Measurements from ENCODE around the gene CSNK1A1. TPM values are rescaled to one million over a fixed set of nuclear protein-coding genes. Genes with fewer than 3 reads are reported as not detected.
"Not testable (repeated sequence)": the region's sequence is repeated elsewhere in the genome, so short reads cannot be mapped to it uniquely, and the experiment has no call there.

Gene CSNK1A1
- total RNA-seq, 3 donors from 2014 or later: 151 to 350 (median 287) TPM

DNA sequence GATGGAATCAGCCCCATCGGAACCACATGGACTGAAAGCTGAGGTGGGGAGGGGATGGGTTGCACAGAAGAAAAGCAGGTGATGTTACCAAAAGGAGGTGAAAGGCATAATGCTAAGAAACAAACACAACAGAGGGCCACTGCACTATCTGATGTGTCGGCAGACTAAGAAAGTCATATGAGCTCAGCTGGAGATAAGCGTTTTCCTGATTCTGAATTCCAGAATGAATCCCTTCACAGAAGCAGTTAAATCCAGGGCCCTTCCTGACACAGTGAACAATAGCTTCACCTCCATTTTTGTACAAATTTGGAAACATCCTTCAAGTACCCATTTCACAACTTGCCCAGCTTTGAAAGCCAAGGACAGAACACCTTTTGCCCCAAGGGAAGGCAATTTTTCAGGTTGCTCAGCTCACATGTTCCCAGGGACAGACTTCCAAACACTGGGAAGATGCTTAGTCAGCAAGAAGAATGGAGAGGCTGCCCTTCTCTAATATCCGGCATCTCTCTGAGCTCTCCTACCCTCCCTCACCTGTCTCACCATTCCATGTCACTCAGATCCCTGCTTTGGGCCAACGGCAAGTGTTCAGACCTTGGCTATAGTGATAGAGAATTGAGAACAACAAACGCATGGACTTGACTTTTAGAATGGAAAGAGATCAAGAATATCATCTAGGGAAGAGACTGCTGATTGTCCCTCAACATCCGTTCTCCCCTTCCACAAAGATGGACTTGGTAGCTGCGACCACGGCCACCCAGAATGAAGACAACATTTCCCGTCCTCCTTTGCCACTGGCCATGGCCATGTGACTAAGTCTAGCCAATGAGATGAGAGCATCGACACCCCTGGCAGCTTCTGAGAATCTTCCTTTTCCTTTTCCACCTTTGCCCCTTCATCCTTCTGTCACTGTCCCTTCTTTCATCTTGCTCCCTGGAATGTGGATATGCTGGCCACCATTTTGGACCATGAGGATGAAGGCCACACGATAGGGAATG is 103.6 kb downstream of the CSNK1A1 start:
- TF ChIP-seq, protein P1, sequence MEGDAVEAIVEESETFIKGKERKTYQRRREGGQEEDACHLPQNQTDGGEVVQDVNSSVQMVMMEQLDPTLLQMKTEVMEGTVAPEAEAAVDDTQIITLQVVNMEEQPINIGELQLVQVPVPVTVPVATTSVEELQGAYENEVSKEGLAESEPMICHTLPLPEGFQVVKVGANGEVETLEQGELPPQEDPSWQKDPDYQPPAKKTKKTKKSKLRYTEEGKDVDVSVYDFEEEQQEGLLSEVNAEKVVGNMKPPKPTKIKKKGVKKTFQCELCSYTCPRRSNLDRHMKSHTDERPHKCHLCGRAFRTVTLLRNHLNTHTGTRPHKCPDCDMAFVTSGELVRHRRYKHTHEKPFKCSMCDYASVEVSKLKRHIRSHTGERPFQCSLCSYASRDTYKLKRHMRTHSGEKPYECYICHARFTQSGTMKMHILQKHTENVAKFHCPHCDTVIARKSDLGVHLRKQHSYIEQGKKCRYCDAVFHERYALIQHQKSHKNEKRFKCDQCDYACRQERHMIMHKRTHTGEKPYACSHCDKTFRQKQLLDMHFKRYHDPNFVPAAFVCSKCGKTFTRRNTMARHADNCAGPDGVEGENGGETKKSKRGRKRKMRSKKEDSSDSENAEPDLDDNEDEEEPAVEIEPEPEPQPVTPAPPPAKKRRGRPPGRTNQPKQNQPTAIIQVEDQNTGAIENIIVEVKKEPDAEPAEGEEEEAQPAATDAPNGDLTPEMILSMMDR (IDR thresholded peaks at IDR 0.05): no peak
- TF ChIP-seq POLR2AphosphoS5 (IDR thresholded peaks at IDR 0.05) (no peak), POLR2A (IDR thresholded peaks at IDR 0.05) (no peak)
- peak in 1 of 2 donors; percentile 76 for DNase-seq (ENCODE audit: low spot score in 2 of 2)
- intact Hi-C loops (cut with DNase I; ENCODE audit: low total_unique reads): loop anchor here (2.0 kb wide), 1 partner anchor 101 kb away; no protein-coding TSS in a partner anchor
- Histone ChIP-seq H3K27ac (peak overlapping the region; percentile 70 to 85), H3K4me3 (no peak overlapping the region), H3K27me3 (no peaks in the 10 kb centered on the region), H3K36me3 (no peaks in the 10 kb centered on the region), H3K9me3 (no peaks in the 10 kb centered on the region), H3K4me1 (peaks cover 16 to 31% of the 10 kb centered on the region in 2 donors)

DNA sequence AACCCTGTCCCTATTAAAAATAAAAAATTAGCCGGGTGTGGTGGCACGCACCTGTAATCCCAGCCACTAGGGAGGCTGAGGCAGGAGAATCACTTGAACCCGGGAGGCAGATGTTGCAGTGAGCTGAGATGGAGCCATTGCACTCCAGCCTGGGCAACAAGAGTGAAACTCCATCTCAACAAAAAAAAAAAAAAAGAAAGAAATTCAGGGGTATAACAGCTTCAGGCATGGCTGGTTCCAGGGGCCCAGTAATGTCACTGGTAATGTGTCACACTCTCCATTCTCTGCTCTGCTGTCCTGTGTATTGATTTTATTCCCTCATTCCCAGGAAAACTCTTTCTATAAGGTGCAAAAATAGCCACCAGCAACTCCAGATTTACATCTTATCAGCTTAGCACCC is 104.4 kb downstream of the CSNK1A1 start:
- H3K9me3 ChIP-seq; H3K36me3 ChIP-seq; H3K4me3 ChIP-seq; H3K27me3 ChIP-seq; DNase-seq (ENCODE audit: low spot score in 2 of 2): not testable (repeated sequence)
- H3K4me1 ChIP-seq: peaks cover 12 to 30% of the 10 kb centered on the region in 2 donors
- intact Hi-C loops (cut with DNase I; ENCODE audit: low total_unique reads): loop anchor here (2.0 kb wide), 1 partner anchor 102 kb away; no protein-coding TSS in a partner anchor
- H3K27ac ChIP-seq: peak overlapping the region; percentile 70 to 85

DNA sequence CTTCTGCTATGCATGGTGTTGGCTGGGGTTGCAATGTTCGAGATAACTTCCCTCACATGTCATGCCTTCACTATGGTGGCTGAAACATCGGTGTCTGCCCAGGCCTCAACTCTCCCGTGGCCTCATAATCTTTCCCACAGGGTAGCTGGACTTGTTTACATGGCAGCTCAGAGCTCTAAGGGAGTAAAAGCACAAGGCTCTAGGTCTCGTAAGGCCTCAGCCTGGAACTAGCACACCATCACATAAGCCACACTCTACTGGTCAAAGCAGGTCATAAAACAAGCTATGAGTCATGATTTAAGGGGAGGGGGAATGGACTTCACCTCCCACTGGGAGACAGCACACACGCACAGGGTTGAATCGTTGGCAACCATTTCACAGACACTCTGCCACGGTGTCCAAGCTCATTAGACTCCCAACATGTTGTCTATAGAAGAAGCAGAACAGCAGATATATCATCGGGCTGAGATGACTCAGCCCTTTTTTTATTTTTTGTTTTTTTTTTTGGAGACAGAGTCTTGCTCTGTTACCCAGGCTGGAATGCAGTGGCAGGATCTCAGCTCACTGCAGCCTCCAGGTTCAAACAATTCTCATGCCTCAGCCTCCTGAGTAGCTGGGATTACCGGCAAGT is 105.4 kb downstream of the CSNK1A1 start:
- Histone ChIP-seq H3K36me3 (no peaks in the 10 kb centered on the region), H3K9me3 (no peaks in the 10 kb centered on the region), H3K4me1 (peaks cover 10 to 30% of the 10 kb centered on the region in 2 donors), H3K27me3 (no peaks in the 10 kb centered on the region), H3K4me3 (no peak overlapping the region), H3K27ac (peak overlapping the region; percentile 70 to 85)
- TF ChIP-seq, protein P1 (IDR thresholded peaks at IDR 0.05): no peak
- peak in 1 of 3 donors; percentile 44 for TF ChIP-seq POLR2AphosphoS5 (IDR thresholded peaks at IDR 0.05)
- DNase-seq (ENCODE audit: low spot score in 2 of 2): no peak
- intact Hi-C loops (cut with DNase I; ENCODE audit: low total_unique reads): loop anchor here (2.0 kb wide), 1 partner anchor 103 kb away; no protein-coding TSS in a partner anchor

DNA sequence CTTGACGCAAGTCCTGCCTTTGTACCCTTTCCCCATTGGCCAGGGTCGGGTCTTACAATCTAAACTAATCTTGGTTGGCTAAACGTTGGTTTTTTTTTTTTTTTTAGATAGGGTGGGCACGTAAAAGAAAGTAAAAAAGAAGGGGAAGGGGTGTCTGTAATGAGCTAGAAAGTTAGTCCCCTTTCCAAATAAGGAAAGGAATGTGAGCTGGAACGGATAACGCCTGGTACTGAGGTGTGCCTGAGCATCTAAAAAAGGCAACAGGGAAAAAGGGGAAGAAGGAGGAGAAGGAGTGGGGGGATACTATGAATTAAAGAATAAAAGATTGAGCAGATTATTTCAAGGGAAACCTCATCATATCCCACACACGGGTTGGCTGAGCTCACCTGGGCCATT is 105.9 kb downstream of the CSNK1A1 start:
- Histone ChIP-seq H3K9me3 (no peaks in the 10 kb centered on the region), H3K36me3 (no peaks in the 10 kb centered on the region), H3K27me3 (no peaks in the 10 kb centered on the region), H3K27ac (peak overlapping the region; percentile 70 to 85), H3K4me3 (no peak overlapping the region), H3K4me1 (peaks cover 7 to 26% of the 10 kb centered on the region in 2 donors)
- TF ChIP-seq, protein P1 (IDR thresholded peaks at IDR 0.05): no peak
- TF ChIP-seq POLR2AphosphoS5 (IDR thresholded peaks at IDR 0.05): no peak
- TF ChIP-seq POLR2A (IDR thresholded peaks at IDR 0.05): no peak
- no peak for DNase-seq (ENCODE audit: low spot score in 2 of 2)
- intact Hi-C loops (cut with DNase I; ENCODE audit: low total_unique reads): no loop called here

DNA sequence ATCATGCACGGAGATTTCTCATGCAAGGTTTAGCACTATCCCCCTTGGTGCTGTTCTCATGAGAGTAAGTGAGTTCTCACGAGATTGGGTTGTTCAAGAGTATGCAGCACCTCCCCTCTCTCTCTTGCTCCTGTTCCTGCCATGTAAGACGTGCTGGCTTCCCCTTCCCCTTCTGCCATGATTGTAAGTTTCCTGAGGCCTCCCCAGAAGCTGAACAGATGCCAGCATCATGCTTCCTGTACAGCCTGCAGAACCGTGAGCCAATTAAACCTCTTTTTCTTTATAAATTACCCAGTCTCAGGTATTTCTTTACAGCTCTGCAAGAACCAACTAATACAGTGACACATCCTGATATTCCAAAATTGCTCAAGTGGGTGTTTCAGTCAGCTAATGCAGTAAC is 106.8 kb downstream of the CSNK1A1 start:
- Histone ChIP-seq H3K27ac (peak overlapping the region; percentile 25 to 87), H3K4me1 (peaks cover 0 to 17% of the 10 kb centered on the region in 2 donors)
- H3K4me3 ChIP-seq; H3K27me3 ChIP-seq; DNase-seq (ENCODE audit: low spot score in 2 of 2); H3K9me3 ChIP-seq; H3K36me3 ChIP-seq: not testable (repeated sequence)
- intact Hi-C loops (cut with DNase I; ENCODE audit: low total_unique reads): loop anchor here (5.0 kb wide), 1 partner anchor 118 kb away; no protein-coding TSS in a partner anchor
